Measurements from ENCODE around the gene NLRP12. TPM values are rescaled to one million over a fixed set of nuclear protein-coding genes. Genes with fewer than 3 reads are reported as not detected.
"Not testable (repeated sequence)": the region's sequence is repeated elsewhere in the genome, so short reads cannot be mapped to it uniquely, and the experiment has no call there.

NLRP12 gene
- total RNA-seq, 2 experiments from 2014 or later, result not detected

- H3K27ac ChIP-seq (ENCODE audit: low read depth, low read length, poor library complexity, severe bottlenecking); H4K20me1 ChIP-seq (ENCODE audit: insufficient read depth, low read length); CTCF ChIA-PET (ENCODE audit: unreplicated experiment); H3K4me3 ChIP-seq (ENCODE audit: low read depth, low read length, poor library complexity, severe bottlenecking); H3K4me1 ChIP-seq (ENCODE audit: insufficient read depth, low read length, poor library complexity, severe bottlenecking); DNase-seq (ENCODE audit: low spot score); H3K9me2 ChIP-seq (ENCODE audit: insufficient read depth, low read length); H2AFZ ChIP-seq (ENCODE audit: low read length); BruUV-seq (replicated peaks); H3K9me3 ChIP-seq (ENCODE audit: low read length); intact Hi-C loops (cut with micrococcal nuclease; ENCODE audit: unreplicated experiment); H3K4me2 ChIP-seq (ENCODE audit: low read length); H3K79me2 ChIP-seq (ENCODE audit: insufficient read depth, low read depth, low read length); H3K36me3 ChIP-seq (ENCODE audit: insufficient read depth, low read length): not testable (repeated sequence)
- POLR2A ChIA-PET, result interaction anchor here (0.6 kb wide), 1 partner anchor 505 kb away, joined by 3 read pairs; no protein-coding TSS in a partner anchor
Observed at GRCh38 chr19:53832861-53833260, 8.7 kb upstream of the NLRP12 start.

GRCh38 chr19:53828531-53828930 lies 4.4 kb upstream of the NLRP12 start:
- no peaks in the 10 kb centered on the region for H3K79me2 ChIP-seq (ENCODE audit: insufficient read depth, low read depth, low read length)
- no peak overlapping the region for H3K27ac ChIP-seq (ENCODE audit: low read depth, low read length, poor library complexity, severe bottlenecking)
- no peaks in the 10 kb centered on the region for H3K9me3 ChIP-seq (ENCODE audit: low read length)
- POLR2A ChIA-PET, result no interaction called here
- CTCF ChIA-PET (ENCODE audit: unreplicated experiment), result no interaction called here
- H3K4me1 ChIP-seq (ENCODE audit: insufficient read depth, low read length, poor library complexity, severe bottlenecking), result no peaks in the 10 kb centered on the region
- no peaks in the 10 kb centered on the region for H3K9me2 ChIP-seq (ENCODE audit: insufficient read depth, low read length)
- H3K36me3 ChIP-seq (ENCODE audit: insufficient read depth, low read length), result no peaks in the 10 kb centered on the region
- no peaks in the 10 kb centered on the region for H4K20me1 ChIP-seq (ENCODE audit: insufficient read depth, low read length)
- DNase-seq (ENCODE audit: low spot score), result no peak
- BruUV-seq (replicated peaks), result no TSS peak
- no peak overlapping the region for H2AFZ ChIP-seq (ENCODE audit: low read length)
- H3K4me2 ChIP-seq (ENCODE audit: low read length), result no peak overlapping the region
- TF ChIP-seq CTCF (conservative IDR thresholded peaks at IDR 0.05; ENCODE audit: low read length), result no peak
- TF ChIP-seq EZH2phosphoT487 (IDR thresholded peaks at IDR 0.05; ENCODE audit: borderline replicate concordance, low read depth, low read length), result no peak
- intact Hi-C loops (cut with micrococcal nuclease; ENCODE audit: unreplicated experiment), result no loop called here
- H3K4me3 ChIP-seq (ENCODE audit: low read depth, low read length, poor library complexity, severe bottlenecking), result no peak overlapping the region

- no peak overlapping the region for H3K4me3 ChIP-seq (ENCODE audit: low read depth, low read length, poor library complexity, severe bottlenecking)
- H2AFZ ChIP-seq (ENCODE audit: low read length), result no peak overlapping the region
- H3K79me2 ChIP-seq (ENCODE audit: insufficient read depth, low read depth, low read length), result no peaks in the 10 kb centered on the region
- no TSS peak for BruUV-seq (replicated peaks)
- DNase-seq (ENCODE audit: low spot score), result no peak
- no peak overlapping the region for H3K27ac ChIP-seq (ENCODE audit: low read depth, low read length, poor library complexity, severe bottlenecking)
- no peaks in the 10 kb centered on the region for H3K36me3 ChIP-seq (ENCODE audit: insufficient read depth, low read length)
- H4K20me1 ChIP-seq (ENCODE audit: insufficient read depth, low read length), result no peaks in the 10 kb centered on the region
- no peaks in the 10 kb centered on the region for H3K9me2 ChIP-seq (ENCODE audit: insufficient read depth, low read length)
- H3K4me2 ChIP-seq (ENCODE audit: low read length), result no peak overlapping the region
- ChIA-PET CTCF (ENCODE audit: unreplicated experiment) (no interaction called here), POLR2A (no interaction called here)
- no peaks in the 10 kb centered on the region for H3K4me1 ChIP-seq (ENCODE audit: insufficient read depth, low read length, poor library complexity, severe bottlenecking)
- H3K9me3 ChIP-seq (ENCODE audit: low read length), result no peaks in the 10 kb centered on the region
- TF ChIP-seq EZH2phosphoT487 (IDR thresholded peaks at IDR 0.05; ENCODE audit: borderline replicate concordance, low read depth, low read length) (no peak), CTCF (conservative IDR thresholded peaks at IDR 0.05; ENCODE audit: low read length) (no peak)
- intact Hi-C loops (cut with micrococcal nuclease; ENCODE audit: unreplicated experiment), result no loop called here
Observed at GRCh38 chr19:53826876-53827275, 2.8 kb upstream of the NLRP12 start.
